Adrenal gland (tissue), 12 donors: ENCODE measurements around the gene ZC3H8. TPM values are rescaled to one million over a fixed set of nuclear protein-coding genes. Genes with fewer than 3 reads are reported as not detected.

Source experiments
- DNase-seq, 7 donors: peaks; one replicate each; pipeline ENCODE4 v3.0.0-alpha.2; 2019 to 2020
- H3K27ac ChIP-seq, 5 donors: fragments of 200-600 bp; sonication (generic) in 4 of 5; 1 replicate in 3 of 5; 2 replicates in 2 of 5; pipeline versions ENCODE4 v1.5.1 to v1.8.0; 2016 to 2020; ENCODE audit warnings: mild to moderate bottlenecking in 1 of 5
- H3K27me3 ChIP-seq: fragments of 200-600 bp; 2 replicates; pipeline ENCODE4 v1.8.0; 2021
- H3K36me3 ChIP-seq, 2 donors: fragments of 200-600 bp; replicated peaks in 1 of 2; 1 replicate in 1 of 2; 2 replicates in 1 of 2; pipeline versions ENCODE4 v1.5.1 to v1.8.0; 2018 to 2022
- H3K4me1 ChIP-seq, 2 donors: fragments of 200-600 bp; replicated peaks in 1 of 2; 1 replicate in 1 of 2; 2 replicates in 1 of 2; pipeline versions ENCODE4 v1.5.1 to v1.8.0; 2018 to 2021
- H3K4me3 ChIP-seq, 4 donors: fragments of 200-600 bp; sonication (generic) in 3 of 4; one replicate each; pipeline ENCODE4 v1.5.1; 2016 to 2018
- H3K9me3 ChIP-seq, 3 donors: fragments of 200-600 bp; sonication (generic) in 1 of 3; replicated peaks in 1 of 3; 1 replicate in 2 of 3; 2 replicates in 1 of 3; pipeline versions ENCODE4 v1.5.1 to v1.8.0; 2016 to 2021
- CTCF ChIP-seq, 6 experiments: fragments of 450-650 bp in 4 of 6; fragments of 200-600 bp in 2 of 6; sonication (generic) in 1 of 6; IDR thresholded peaks; 1 replicate in 5 of 6; 2 replicates in 1 of 6; pipeline versions ENCODE4 v1.5.1 to v1.8.0; 2016 to 2021; ENCODE audit warnings: antibody characterized with exemption in 6 of 6, mild to moderate bottlenecking in 2 of 6, moderate library complexity in 1 of 6
- POLR2A ChIP-seq, 2 donors: fragments of 450-650 bp; IDR thresholded peaks; one replicate each; pipeline ENCODE4 v1.6.1; 2017; ENCODE audit warnings: antibody characterized with exemption in 2 of 2, mild to moderate bottlenecking in 2 of 2, moderate library complexity in 1 of 2
- WGBS, 4 donors: extraction: QIAGEN DNeasy Blood & Tissue Kit in 2 of 4; methylation state at CpG; one replicate each; pipeline versions ENCODE4 v1.1.5 to v1.1.7; 2013 to 2017; 5-methylcytosine and 5-hydroxymethylcytosine counted together
- intact Hi-C, 2 donors: fragments of 100-400 bp; cut with DNase I; formaldehyde crosslinking; loops; one replicate each; pipeline versions ENCODE4 v1.14.1 to v1.15.0; 2022 to 2023
- polyA plus RNA-seq, 3 donors: library from polyadenylated mRNA; stranded (reverse); fragments of 200-250 nt in 2 of 3; fragments of 350-450 nt in 1 of 3; fragmentation: Illumina TruSeq in 1 of 3; extraction: RNeasy Lipid Tissue Mini Kit (QIAGEN cat#74804) in 1 of 3; gene quantifications; one replicate each; pipeline ENCODE4 v1.2.3, GENCODE V29; 2013 to 2014
- total RNA-seq, 9 donors: library from RNA; depleted of rRNA in 4 of 9; stranded (reverse); fragments of >200 nt in 4 of 9; fragments of 120-200 nt in 1 of 9; fragmentation: NEBNext Ultra II Directional in 1 of 9; extraction: Animal tissue kit (Norgen Biotek cat#: 25700) in 1 of 9; gene quantifications; one replicate each; pipeline versions ENCODE4 v1.1.0 to v1.2.4, GENCODE V29; 2013 to 2023
- donor health status: healthy with polysubstance abuse.
- donor health status: Bipolar disorder and iron deficiency.
- donor health status: DM: yes; HTN: yes; CAD: no.
- donor health status: DM: no; HTN: no; CAD: no.
- donor health status: DM: no; HTN: no; CAD: no.
- donor health status: DM: yes; HTN: yes; CAD: no.

The ZC3H8 gene
- total and polyA plus RNA-seq, 12 donors = 0.85 to 17.4 (median 7.6) TPM

- WGBS, 4 donors = 77 to 92% (median 90%) methylated on average over 3 of the region's 3 CpGs
- no peak for TF ChIP-seq CTCF (IDR thresholded peaks at IDR 0.05)
- no peak for TF ChIP-seq POLR2A (IDR thresholded peaks at IDR 0.05)
- intact Hi-C loops = no loop called here
Measured at GRCh38 chr2:112201696-112202430, 53.0 kb downstream of the ZC3H8 start.

GRCh38 chr2:112199188-112199587 is 55.7 kb downstream of the ZC3H8 start:
- Histone ChIP-seq H3K36me3 (no peaks in the 10 kb centered on the region), H3K9me3 (peaks cover 0 to 8% (median 0%) of the 10 kb centered on the region in 3 donors), H3K4me3 (no peak overlapping the region), H3K27me3 (no peaks in the 10 kb centered on the region), H3K4me1 (no peaks in the 10 kb centered on the region), H3K27ac (no peak overlapping the region)
- WGBS, 4 donors = 84 to 87% (median 86%) methylated on average over 3 of the region's 3 CpGs
- no peak for DNase-seq
- TF ChIP-seq POLR2A (IDR thresholded peaks at IDR 0.05) (no peak), CTCF (IDR thresholded peaks at IDR 0.05) (no peak)
- intact Hi-C loops = no loop called here

More at GRCh38 chr2:112201696-112202430, 53.0 kb downstream of the ZC3H8 start:
- no peaks in the 10 kb centered on the region for H3K36me3 ChIP-seq
- no peak overlapping the region for H3K4me3 ChIP-seq
- H3K9me3 ChIP-seq = peaks cover 0 to 13% (median 0%) of the 10 kb centered on the region in 3 donors
- no peak overlapping the region for H3K27ac ChIP-seq
- H3K27me3 ChIP-seq = no peaks in the 10 kb centered on the region
- DNase-seq = no peak
- H3K4me1 ChIP-seq = no peaks in the 10 kb centered on the region

GRCh38 chr2:112198780-112199179 is 56.1 kb downstream of the ZC3H8 start:
- Histone ChIP-seq H3K27ac (no peak overlapping the region), H3K27me3 (no peaks in the 10 kb centered on the region), H3K36me3 (no peaks in the 10 kb centered on the region), H3K4me1 (no peaks in the 10 kb centered on the region), H3K9me3 (peaks cover 0 to 4% (median 0%) of the 10 kb centered on the region in 3 donors), H3K4me3 (no peak overlapping the region)
- TF ChIP-seq POLR2A (IDR thresholded peaks at IDR 0.05) = no peak
- TF ChIP-seq CTCF (IDR thresholded peaks at IDR 0.05) = no peak
- intact Hi-C loops = no loop called here
- DNase-seq = no peak

- intact Hi-C loops = no loop called here
- no peak for DNase-seq
- WGBS, 4 donors = 71 to 100% (median 88%) methylated on average over 1 of the region's 1 CpG
- no peaks in the 10 kb centered on the region for H3K4me1 ChIP-seq
- no peak overlapping the region for H3K27ac ChIP-seq
- no peaks in the 10 kb centered on the region for H3K36me3 ChIP-seq
- no peaks in the 10 kb centered on the region for H3K27me3 ChIP-seq
- TF ChIP-seq POLR2A (IDR thresholded peaks at IDR 0.05) = no peak
- TF ChIP-seq CTCF (IDR thresholded peaks at IDR 0.05) = no peak
- no peak overlapping the region for H3K4me3 ChIP-seq
- H3K9me3 ChIP-seq = no peaks in the 10 kb centered on the region
Measured at GRCh38 chr2:112197868-112198267, 57.0 kb downstream of the ZC3H8 start.
